Gastroesophageal sphincter (tissue), 4 donors: ENCODE results near the gene SLC6A13. TPM values are rescaled to one million over a fixed set of nuclear protein-coding genes. Genes with fewer than 3 reads are reported as not detected.
A peak's percentile ranks its signal among the peaks of the same experiment; 100 is the strongest.
"Not testable (repeated sequence)": the region's sequence is repeated elsewhere in the genome, so short reads cannot be mapped to it uniquely, and the experiment has no call there.

Experiments used
- ATAC-seq: fragments of 150-250 bp; one replicate; pipeline ENCODE4 v1.9.1; 2016; ENCODE audit warnings: mild to moderate bottlenecking, moderate library complexity
- H3K27ac ChIP-seq, 4 donors: fragments of 200-600 bp; sonication (generic) in 3 of 4; 1 replicate in 3 of 4; 2 replicates in 1 of 4; pipeline ENCODE4 v1.5.1; 2016 to 2019
- H3K27me3 ChIP-seq: fragments of 200-600 bp; sonication (generic); one replicate; pipeline ENCODE4 v1.5.1; 2019
- H3K36me3 ChIP-seq, 2 donors: fragments of 200-600 bp; sonication (generic); one replicate each; pipeline ENCODE4 v1.5.1; 2019; ENCODE audit warnings: control low read depth in 1 of 2
- H3K4me1 ChIP-seq, 3 donors: fragments of 200-600 bp; sonication (generic); 1 replicate in 2 of 3; 2 replicates in 1 of 3; pipeline ENCODE4 v1.5.1; 2016 to 2019; ENCODE audit warnings: control low read depth in 2 of 3
- H3K4me3 ChIP-seq, 2 donors: fragments of 200-600 bp; sonication (generic); one replicate each; pipeline ENCODE4 v1.5.1; 2019; ENCODE audit warnings: mild to moderate bottlenecking in 1 of 2, moderate library complexity in 1 of 2
- H3K9me3 ChIP-seq, 3 donors: fragments of 200-600 bp; sonication (generic); one replicate each; pipeline ENCODE4 v1.5.1; 2017 to 2019; ENCODE audit warnings: control low read depth in 2 of 3
- CTCF ChIP-seq, 4 experiments: fragments of 200-600 bp in 2 of 4; fragments of 450-650 bp in 2 of 4; sonication (generic) in 1 of 4; IDR thresholded peaks; one replicate each; pipeline ENCODE4 v1.5.1; 2017 to 2019; ENCODE audit warnings: antibody characterized with exemption in 4 of 4, mild to moderate bottlenecking in 2 of 4, moderate library complexity in 2 of 4
- EP300 ChIP-seq: sonication (generic); formaldehyde crosslinking; IDR thresholded peaks from one replicate; pipeline ENCODE4 v1.6.1; 2017; ENCODE audit warnings: antibody characterized with exemption, mild to moderate bottlenecking
- POLR2A ChIP-seq, 2 donors: fragments of 450-650 bp; IDR thresholded peaks; one replicate each; pipeline ENCODE4 v1.6.1; 2017; ENCODE audit warnings: antibody characterized with exemption in 2 of 2, mild to moderate bottlenecking in 2 of 2, moderate library complexity in 1 of 2
- POLR2AphosphoS5 ChIP-seq: sonication (generic); formaldehyde crosslinking; IDR thresholded peaks from one replicate; pipeline ENCODE4 v1.6.1; 2017; ENCODE audit warnings: antibody characterized with exemption
- WGBS, 2 donors: methylation state at CpG; one replicate each; pipeline ENCODE4 v1.1.5; 2018; ENCODE audit warnings: low coverage in 1 of 2; 5-methylcytosine and 5-hydroxymethylcytosine counted together
- total RNA-seq, 4 donors: library from RNA; depleted of rRNA; stranded (reverse); fragments of >200 nt; gene quantifications; one replicate each; pipeline ENCODE4 v1.1.0, GENCODE V29; 2016

The SLC6A13 gene
- total RNA-seq, 4 donors from 2014 or later = not detected

GRCh38 chr12:218728-219590 lies 43.7 kb downstream of the SLC6A13 start:
- H3K27ac ChIP-seq = no peak overlapping the region
- ATAC-seq = no peak
- WGBS, 2 donors = 67 to 73% methylated on average over 15 to 18 of the region's 30 CpGs
- no peaks in the 10 kb centered on the region for H3K36me3 ChIP-seq
- no peaks in the 10 kb centered on the region for H3K9me3 ChIP-seq
- TF ChIP-seq EP300 (no peak), POLR2AphosphoS5 (no peak), POLR2A (IDR thresholded peaks at IDR 0.05) (no peak), CTCF (IDR thresholded peaks at IDR 0.05) (no peak)
- H3K4me1 ChIP-seq = no peaks in the 10 kb centered on the region
- peaks cover 60% of the 10 kb centered on the region for H3K27me3 ChIP-seq
- no peak overlapping the region for H3K4me3 ChIP-seq

DNA sequence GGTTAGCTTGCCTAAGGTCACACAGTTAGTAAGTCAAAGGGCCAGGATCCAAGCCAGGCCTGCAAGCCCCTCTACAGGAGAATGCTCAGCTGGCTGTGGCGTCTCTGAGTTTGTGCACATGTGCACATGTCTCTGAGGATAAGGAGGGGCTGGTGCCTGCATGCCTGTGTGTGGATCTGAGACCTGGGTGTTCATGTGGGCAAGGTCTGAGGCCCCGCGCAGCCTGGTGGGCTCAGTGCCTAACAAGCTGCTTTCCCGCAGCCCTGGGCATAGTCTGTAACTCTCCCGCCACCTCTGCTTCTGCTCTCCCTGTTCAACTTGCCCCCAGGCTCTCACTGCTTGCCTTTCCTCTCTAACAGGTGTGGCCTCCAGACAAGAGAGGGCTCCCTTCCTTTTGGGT lies 44.4 kb downstream of the SLC6A13 start:
- Histone ChIP-seq H3K9me3 (no peaks in the 10 kb centered on the region), H3K27ac (no peak overlapping the region), H3K27me3 (peaks cover 67% of the 10 kb centered on the region), H3K4me1 (peaks cover 0 to 2% (median 0%) of the 10 kb centered on the region in 3 donors), H3K36me3 (no peaks in the 10 kb centered on the region), H3K4me3 (no peak overlapping the region)
- TF ChIP-seq POLR2A (IDR thresholded peaks at IDR 0.05) (no peak), EP300 (no peak), CTCF (IDR thresholded peaks at IDR 0.05) (no peak), POLR2AphosphoS5 (no peak)
- no peak for ATAC-seq
- 90 to 96% methylated on average over 2 to 5 of the region's 5 CpGs for WGBS, 2 donors

GRCh38 chr12:217029-217428 lies 45.6 kb downstream of the SLC6A13 start:
- H3K27me3 ChIP-seq = peaks cover 79% of the 10 kb centered on the region
- not testable (repeated sequence) for H3K9me3 ChIP-seq, H3K36me3 ChIP-seq, H3K27ac ChIP-seq, ATAC-seq, H3K4me1 ChIP-seq, H3K4me3 ChIP-seq
- WGBS, 2 donors = 47 to 89% methylated on average over 5 to 6 of the region's 6 CpGs

DNA sequence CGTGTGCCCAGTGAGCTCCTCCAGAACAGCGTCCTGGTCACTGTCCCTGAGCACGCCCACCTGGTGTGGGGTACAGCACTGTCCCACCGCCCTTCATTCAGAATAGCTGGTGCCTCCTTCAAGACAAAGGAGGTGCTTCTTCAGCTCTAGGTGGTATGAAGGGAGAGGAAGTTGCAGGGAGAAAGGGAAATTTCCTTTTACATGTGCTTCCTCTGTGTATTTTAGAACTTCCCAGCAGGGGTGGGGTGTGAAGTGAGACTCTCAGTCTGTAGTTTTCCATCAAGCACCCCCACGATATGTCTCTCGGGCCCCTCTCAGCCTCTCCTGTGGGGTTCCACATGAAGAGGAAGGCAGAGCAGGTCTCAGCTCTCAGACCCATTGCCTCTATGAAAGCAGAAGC lies 47.5 kb downstream of the SLC6A13 start:
- no peak overlapping the region for H3K27ac ChIP-seq
- H3K4me3 ChIP-seq = no peak overlapping the region
- TF ChIP-seq POLR2AphosphoS5 (no peak), EP300 (no peak), CTCF (IDR thresholded peaks at IDR 0.05) (no peak), POLR2A (IDR thresholded peaks at IDR 0.05) (no peak)
- WGBS, 2 donors = 90 to 100% methylated on average over 1 to 2 of the region's 6 CpGs
- no peak for ATAC-seq
- no peaks in the 10 kb centered on the region for H3K9me3 ChIP-seq
- peaks cover 82% of the 10 kb centered on the region for H3K27me3 ChIP-seq
- no peaks in the 10 kb centered on the region for H3K36me3 ChIP-seq
- peaks cover 0 to 9% (median 0%) of the 10 kb centered on the region in 3 donors for H3K4me1 ChIP-seq

- no peaks in the 10 kb centered on the region for H3K9me3 ChIP-seq
- peak; percentile 31 for ATAC-seq
- H3K36me3 ChIP-seq = no peaks in the 10 kb centered on the region
- peaks cover 82% of the 10 kb centered on the region for H3K27me3 ChIP-seq
- no peak within 1 kb of the TSS for H3K27ac ChIP-seq
- no peak within 1 kb of the TSS for H3K4me3 ChIP-seq
- peaks cover 0 to 9% (median 0%) of the 10 kb centered on the region in 3 donors for H3K4me1 ChIP-seq
- WGBS, 2 donors = 34 to 100% methylated on average over 1 to 4 of the region's 14 CpGs
- TF ChIP-seq POLR2AphosphoS5 (no peak), POLR2A (IDR thresholded peaks at IDR 0.05) (no peak), EP300 (no peak), CTCF (IDR thresholded peaks at IDR 0.05) (no peak)
Measured at GRCh38 chr12:214003-214741, 48.5 kb downstream of the SLC6A13 start, which contains the start of gene SLC6A12. Gene SLC6A12, minus strand, starts transcription at chr12:214157. Its CDS starts 4,171 bp downstream, at chr12:209986.
